T47D (cell line): ENCODE data around the gene FARS2.

ENCODE experiments used
- DNase-seq, 2 experiments: peaks; one replicate each; pipeline versions ENCODE4 v3.0.0 to v3.0.0-alpha.2; 2011 to 2012; ENCODE audit warnings: low read depth in 1 of 2, low spot score in 1 of 2
- JUND ChIP-seq: IDR thresholded peaks from 2 replicates; pipeline ENCODE4 v1.6.1; 2012; ENCODE audit warnings: low read depth
- in situ Hi-C: cut with HindIII; loops from 2 replicates; pipeline ENCODE4 v1.10.0; 2016; ENCODE audit warnings: low sequenced_read_pairs, low pct_unique_long_range_greater_than_20kb

The FARS2 gene

DNA sequence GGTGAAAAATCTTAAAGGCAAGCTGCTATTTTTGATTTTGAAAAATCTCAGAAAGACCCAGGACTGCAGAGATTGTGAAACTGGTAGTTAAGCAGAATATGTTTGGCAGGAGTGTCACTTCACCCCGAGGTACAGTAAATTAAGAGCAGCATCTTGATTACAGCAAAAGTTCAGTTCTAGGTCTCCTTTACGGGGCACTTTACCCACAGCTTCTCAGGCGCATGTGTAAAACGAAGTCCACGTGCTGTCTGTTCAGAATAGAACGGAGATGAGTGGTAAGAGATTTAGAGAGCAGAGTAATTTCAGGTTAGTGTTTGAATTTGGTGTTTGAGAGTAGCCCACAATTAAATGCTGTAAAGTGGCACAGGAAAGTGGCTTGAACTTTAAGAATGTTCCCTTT lies 84.0 kb downstream of the FARS2 start:
- no peak for TF ChIP-seq JUND
- in situ Hi-C loops, result no loop called here

DNA sequence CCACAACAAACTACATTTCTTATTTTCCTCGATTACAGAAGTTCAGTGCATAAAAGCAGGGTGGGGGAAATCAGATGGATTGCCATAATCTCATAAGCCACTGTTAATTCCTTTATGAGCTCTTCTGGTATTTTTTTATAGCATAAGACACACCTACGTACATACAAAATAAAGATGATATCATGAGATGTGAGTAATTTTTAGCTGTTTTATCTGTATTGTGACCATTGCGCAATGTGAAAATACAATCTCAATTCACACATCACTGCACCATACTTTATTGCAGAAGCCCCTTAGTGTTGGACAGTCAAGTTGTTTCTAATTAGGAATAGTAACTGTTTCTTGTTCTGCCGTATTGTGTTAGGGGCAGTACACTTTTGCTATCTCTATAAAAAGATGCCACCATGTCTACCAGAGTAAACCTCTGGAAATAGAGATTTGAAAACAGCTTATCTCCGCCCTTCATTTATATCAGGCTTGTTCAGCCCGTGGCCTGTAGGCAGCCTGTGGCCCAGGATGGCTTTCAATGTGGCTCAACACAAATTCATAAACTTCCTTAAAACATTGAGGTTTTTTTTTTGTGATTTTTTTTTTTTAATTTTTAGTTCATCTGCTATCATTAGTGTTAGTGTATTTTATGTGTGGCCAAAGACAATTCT lies 90.4 kb downstream of the FARS2 start:
- no peak for TF ChIP-seq JUND
- no peak for DNase-seq
- in situ Hi-C loops, result no loop called here

More for the DNA sequence above, 84.0 kb downstream of the FARS2 start:
- DNase-seq, result no peak

DNA sequence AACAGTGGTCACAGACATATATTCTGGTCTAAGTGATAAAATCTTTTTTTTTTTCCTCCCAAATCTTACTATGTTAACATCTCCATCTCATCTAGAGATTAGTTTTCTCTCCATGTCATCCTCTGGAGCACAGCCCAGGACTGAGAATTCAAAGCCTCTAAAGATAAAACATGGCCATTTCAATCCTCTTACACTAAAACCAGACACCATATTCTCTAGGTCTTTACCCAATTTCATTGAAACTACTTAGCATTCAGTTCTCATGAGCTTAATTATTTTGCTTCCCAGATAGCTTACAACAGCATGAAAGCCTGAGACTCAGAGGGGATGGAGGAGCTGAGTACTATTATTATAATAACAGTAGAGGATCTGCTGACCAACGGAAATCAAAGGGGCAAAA lies 92.7 kb downstream of the FARS2 start:
- DNase-seq, result no peak
- no peak for TF ChIP-seq JUND
- in situ Hi-C loops, result no loop called here

DNA sequence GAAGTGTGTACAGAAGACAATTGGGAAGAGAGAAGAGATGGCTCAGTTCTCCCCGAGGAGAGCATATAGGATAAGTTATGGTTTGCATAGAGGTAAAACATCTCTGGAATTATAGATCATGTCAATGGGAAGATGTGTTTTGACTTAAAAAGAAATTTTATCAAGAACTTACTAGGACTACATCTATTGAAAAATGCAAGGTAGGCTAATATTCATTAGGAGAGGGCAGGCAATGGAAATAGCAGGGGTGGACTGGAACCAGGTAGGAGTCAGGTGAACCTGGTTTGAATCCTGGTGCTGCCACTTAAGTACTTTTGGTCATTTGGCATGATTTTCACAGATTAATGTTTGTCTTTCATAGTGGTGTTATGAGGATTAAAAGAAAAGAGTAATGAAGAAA lies 96.2 kb downstream of the FARS2 start:
- no peak for TF ChIP-seq JUND
- DNase-seq, result no peak
- in situ Hi-C loops, result no loop called here

DNA sequence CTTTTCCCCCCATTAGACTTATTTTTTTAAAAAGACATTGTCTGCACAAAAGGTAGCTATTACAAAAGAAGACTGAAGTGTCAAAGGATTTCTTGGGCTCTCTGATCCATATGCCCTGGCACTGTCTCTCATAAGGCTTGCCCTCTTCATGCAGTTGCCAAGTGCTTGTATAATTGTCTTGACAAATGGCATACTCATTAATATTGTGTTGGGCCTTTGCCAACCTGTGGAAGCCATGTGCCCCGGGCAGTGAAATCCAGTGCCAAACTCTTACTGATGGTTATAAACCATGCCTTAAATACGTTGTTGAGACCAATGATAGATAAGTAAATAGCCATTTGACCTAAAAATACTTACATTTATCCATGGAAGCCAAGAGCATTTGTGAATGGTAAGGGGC lies 98.1 kb downstream of the FARS2 start:
- in situ Hi-C loops, result no loop called here
- DNase-seq, result no peak

DNA sequence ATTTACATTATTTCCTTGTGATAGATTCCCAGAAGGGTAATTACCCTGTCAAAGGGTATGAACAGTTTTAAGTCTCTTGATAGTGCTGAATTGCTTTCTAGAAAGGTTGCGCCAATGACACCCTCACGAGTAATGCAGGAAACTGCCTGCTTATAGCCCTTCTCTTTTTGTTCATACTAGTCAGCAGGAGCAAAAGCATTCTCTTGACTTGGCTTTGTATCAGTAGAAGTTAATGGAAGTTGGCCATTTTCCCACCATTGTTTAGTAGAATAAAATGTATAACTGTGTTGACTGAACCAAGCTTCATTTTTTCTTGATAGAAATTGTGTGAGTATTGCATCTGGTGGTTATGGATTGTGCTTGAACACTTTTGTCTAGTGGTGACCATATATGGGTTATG lies 100.1 kb downstream of the FARS2 start:
- in situ Hi-C loops, result no loop called here
- no peak for DNase-seq
- TF ChIP-seq JUND, result no peak

More for the DNA sequence above, 98.1 kb downstream of the FARS2 start:
- TF ChIP-seq JUND, result no peak

DNA sequence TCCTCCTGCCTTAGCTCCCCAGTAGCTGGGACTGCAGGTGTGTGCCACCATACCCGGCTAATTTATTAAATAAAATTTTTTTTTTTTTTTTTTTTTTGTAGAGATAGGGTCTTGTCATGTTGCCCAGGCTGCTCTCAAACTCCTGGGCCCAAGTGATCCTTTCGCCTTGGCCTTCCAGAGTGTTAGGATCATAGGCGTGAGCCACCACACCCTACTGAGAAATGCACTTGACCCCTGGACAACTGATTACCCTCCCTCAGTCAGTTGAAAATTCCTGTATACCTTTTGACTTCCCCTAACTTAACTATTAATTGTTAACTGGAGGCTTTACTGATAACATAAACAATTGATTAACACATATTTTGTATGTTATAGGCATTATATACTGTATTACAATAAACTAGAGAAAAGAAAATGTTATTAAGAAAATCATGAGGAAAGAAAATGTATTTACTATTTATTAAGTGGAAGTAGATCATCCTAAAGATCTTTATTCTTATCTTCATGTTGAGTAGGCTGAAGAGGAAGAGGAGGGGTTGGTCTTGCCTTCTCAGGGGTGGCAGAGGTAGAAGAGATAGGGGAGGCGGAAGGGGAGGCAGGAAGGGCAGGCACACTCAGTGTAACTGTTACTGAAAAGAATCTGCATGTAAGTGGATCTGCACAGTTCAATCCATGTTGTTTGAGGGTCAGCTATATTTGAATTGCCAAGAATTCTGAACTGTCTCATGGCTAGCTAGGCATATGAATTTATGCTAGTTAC lies 104.3 kb downstream of the FARS2 start:
- in situ Hi-C loops, result no loop called here

DNA sequence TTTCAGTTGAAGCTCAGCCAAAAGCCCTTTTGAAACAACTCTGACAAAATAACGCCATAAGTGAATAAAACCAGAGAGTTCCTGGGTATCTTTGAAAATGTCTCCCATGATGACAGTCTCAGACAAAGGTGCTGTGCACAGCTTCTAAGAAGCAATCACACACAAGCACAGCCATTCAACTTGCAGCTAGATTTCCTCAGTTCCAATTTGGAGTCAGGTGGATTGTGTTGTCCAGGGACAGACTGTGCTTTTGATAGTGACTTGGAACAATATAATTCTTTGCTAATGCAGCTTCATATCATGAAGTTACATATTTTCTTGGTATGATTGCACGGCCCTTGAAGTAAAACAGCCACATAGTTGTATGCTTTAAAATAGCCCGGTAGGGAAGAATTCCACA lies 105.6 kb downstream of the FARS2 start:
- in situ Hi-C loops, result no loop called here
- DNase-seq, result no peak
- no peak for TF ChIP-seq JUND

More for the DNA sequence above, 104.3 kb downstream of the FARS2 start:
- DNase-seq, result no peak
- TF ChIP-seq JUND, result no peak

DNA sequence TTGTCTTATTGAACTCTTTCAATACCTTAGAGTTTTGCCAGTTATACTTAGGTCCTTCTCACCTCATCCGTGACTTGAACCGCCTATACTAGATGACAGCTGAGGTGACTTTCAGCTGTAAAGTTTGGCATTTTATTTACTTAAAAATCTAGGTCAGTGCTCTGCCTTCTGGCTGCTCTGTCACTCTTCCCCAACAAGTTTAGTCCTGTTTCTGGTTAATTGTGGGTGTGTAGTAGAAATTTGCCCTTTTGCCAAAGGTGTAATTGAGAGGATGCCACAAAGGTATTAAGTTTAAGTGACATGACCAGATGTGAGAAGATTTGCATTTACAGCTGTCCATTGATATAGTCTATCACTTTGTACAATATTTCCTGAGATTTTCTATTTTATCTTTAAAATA lies 106.2 kb downstream of the FARS2 start:
- no peak for TF ChIP-seq JUND
- in situ Hi-C loops, result no loop called here
- DNase-seq, result peak in 1 of 2 experiments; percentile 34

DNA sequence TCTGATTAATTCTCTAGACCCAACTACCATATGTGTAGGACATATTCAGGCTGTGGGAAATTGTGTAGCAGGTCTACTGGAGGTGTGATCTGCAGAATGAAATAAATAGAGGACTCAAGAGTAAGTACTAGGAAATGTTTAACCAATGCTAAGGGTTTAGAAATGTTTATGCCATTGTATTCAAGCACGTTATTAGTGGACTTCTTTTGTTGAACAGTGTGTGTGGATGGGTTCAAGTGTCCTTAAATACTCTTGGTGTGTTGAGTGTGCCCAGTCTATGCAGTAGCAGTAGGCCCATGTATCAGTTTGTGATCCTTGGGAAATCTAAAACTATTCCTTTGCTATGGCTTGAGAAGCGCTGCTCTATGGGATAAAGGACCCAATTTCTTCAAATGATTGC lies 112.1 kb downstream of the FARS2 start:
- no peak for TF ChIP-seq JUND
- in situ Hi-C loops, result no loop called here
- DNase-seq, result no peak

DNA sequence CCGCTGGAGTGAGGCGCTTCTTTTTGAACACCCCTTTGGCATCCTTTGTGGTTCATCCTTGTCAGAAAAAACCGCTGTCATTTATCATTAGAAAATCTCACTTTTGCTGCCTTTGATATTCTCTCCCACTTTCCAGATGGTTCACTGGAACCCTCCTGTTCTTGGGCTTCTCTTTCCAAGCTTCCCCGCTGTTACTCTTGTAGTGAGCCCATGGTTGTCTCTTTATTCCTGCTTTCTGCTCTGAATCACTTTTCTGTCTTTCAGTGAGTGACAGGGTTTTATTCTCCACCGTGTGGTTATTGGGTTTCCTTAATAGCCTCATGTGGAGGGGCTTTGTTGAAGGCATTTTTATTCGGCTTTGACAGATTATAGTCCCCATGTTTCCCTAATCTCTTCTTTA lies 117.0 kb downstream of the FARS2 start:
- in situ Hi-C loops, result no loop called here
- TF ChIP-seq JUND, result no peak

DNA sequence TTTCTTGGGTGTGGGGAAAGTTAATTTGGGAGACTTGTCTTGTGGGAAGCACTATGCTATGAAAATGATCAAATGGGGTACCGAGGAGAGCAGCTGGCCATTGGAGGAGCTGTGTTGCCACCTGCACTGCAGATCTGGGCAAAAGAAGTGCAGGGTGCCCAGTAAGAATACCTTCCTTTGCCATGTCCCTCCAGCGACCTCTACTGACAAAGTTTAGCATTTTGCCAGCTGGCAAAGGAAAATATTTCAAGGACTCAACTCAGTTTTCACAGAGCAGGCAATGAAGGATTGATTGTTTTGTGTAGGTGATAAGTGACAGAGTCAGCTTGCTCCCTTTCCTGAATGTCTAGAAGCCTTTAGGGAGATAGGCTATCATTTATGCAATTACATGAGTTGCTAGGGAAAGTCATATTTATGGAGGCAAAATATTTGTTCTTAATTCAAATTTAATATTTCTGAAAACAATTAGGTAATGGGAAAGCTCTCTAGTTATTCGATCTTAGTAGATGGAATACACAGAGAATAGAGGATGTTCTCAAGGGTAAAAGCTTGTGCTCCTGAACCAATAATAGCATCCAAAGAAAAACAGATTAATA lies 118.4 kb downstream of the FARS2 start:
- peak; percentile 40 to 81 for DNase-seq
- in situ Hi-C loops, result no loop called here
- no peak for TF ChIP-seq JUND

More for the DNA sequence above, 117.0 kb downstream of the FARS2 start:
- DNase-seq, result no peak

DNA sequence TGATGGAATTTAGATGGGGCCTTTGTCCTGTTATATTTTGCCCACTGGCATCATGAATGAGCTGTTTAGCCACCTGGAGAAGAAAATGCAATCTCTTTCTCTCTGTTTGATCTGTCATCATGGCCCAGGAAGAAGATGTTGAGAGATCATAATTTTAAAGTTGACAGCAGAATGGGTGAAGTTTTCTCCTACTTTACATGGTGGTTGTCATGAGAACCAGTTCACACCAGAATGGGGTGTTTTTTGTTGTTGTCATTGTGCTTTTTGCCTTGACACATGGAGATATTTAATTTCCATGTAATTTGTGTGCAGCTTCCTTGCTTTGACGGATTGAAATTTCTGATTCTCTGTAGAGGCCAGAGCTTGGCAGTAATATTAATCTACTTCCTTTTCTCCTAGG lies 122.5 kb downstream of the FARS2 start:
- no peak for TF ChIP-seq JUND
- no peak for DNase-seq
- in situ Hi-C loops, result no loop called here

DNA sequence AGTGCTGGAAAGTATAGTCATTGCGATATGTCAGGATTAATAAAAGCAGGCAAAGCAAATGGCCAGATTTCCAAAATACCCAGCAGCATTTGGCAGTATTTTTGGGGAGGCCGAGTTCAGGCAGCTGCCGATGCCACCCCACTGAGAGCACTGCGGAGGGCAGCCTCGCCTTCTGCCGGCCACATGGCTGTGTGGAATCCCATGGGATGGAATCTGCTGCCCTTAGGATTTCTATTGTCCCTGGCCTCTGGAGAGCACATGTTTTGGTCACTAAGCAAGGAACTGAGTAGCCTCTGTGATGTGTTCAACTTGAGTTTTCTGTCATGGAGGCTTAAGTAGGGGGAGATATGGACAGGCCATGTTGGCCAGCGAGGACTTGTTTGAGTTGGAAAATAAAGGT lies 123.0 kb downstream of the FARS2 start:
- DNase-seq, result no peak
- in situ Hi-C loops, result no loop called here
- TF ChIP-seq JUND, result no peak
